C4-2B (cell line): Measurements from ENCODE around the gene ASPHD2.

Source experiments
- CTCF ChIP-seq: fragments of 450-650 bp; conservative IDR thresholded peaks from 2 replicates; pipeline ENCODE4 v1.5.1; 2017; ENCODE audit warnings: mild to moderate bottlenecking
- ZFX ChIP-seq: fragments of 450-650 bp; IDR thresholded peaks from 2 replicates; pipeline ENCODE4 v1.6.1; 2017

DNA sequence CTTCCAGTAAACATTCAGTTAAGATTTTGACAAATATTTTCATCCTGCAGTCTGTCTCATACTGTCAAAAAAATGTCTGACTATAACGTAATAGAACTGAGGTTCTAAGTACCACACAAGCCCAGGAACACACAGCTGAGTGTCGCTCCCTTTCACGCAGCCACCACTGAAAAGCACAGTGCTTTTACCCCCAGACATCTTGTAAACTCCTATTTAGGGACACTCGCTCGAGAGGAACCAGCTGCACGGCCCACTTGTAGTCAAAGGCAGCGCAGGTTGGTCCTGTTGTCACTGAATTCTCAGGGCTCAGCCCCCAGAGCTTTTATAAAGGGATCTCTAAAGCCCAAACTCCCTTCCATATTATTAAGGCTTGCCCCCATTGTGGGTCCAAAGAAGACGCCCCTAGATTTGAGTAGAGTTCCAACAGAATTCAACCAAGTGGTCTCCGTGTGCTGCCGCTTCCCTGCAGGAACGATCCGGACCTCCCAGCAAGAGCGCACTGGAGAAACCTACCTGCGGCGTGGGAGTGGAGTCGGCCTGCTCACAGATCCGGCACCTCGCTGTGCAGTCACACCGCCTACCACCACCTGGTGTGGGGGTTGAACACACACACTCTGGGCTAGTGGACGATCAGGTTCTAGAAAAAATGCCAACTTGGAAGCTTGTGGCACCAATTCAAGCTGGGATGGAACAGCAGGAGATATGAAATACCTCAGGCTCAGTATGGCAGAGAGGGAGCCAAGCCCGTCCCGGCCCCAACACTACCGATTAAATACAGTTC, 23.4 kb downstream of the ASPHD2 start:
- TF ChIP-seq CTCF (no peak), ZFX (no peak)
